HG03432 (cell line): ENCODE data around the gene ANKLE1.
"Not testable (repeated sequence)": the region's sequence is repeated elsewhere in the genome, so short reads cannot be mapped to it uniquely, and the experiment has no call there.

Experiments
- ATAC-seq: cut with Tn5 transposase; IDR thresholded peaks from one replicate; pipeline ENCODE4 v1.9.1; 2021; ENCODE audit warnings: mild to moderate bottlenecking, moderate library complexity; ENCODE audit not compliant: unreplicated experiment

Gene ANKLE1

DNA sequence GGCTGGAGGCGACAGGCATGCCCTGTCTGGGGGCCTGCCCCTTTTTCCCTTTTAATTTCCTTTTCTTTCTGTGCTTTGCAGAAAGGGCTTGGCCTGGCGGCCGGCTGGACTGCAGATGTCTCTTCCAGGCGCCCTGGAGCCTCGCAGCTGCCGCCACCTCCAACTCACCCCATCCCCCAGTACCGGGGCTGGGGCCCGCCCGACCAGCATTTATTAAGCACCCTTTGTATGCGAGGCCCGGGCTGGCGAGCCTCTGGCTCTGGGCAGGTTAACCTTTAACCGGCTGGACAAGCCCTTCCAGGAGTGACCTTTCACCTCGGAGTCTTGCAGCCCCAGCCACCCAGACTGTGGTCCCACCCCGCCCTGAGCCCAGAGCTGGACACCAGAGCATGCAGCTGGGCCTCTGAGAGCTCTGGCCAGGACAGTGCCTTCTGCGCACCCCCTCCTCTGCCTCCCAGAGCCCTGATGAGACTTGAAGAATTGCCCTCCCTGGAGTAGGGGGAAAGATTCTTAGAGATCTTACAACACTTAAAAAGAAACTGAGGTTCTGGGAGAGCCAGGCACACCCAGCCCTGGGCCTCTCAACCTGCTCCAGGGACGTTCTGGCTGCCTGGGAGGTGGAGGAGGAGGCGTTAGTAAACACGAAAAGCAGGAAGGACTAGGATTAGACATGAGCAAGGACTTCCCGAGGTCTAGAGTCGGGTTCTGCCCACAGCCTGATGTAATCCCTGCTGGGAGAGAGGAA, 34.8 kb upstream of the ANKLE1 start:
- ATAC-seq = no peak

DNA sequence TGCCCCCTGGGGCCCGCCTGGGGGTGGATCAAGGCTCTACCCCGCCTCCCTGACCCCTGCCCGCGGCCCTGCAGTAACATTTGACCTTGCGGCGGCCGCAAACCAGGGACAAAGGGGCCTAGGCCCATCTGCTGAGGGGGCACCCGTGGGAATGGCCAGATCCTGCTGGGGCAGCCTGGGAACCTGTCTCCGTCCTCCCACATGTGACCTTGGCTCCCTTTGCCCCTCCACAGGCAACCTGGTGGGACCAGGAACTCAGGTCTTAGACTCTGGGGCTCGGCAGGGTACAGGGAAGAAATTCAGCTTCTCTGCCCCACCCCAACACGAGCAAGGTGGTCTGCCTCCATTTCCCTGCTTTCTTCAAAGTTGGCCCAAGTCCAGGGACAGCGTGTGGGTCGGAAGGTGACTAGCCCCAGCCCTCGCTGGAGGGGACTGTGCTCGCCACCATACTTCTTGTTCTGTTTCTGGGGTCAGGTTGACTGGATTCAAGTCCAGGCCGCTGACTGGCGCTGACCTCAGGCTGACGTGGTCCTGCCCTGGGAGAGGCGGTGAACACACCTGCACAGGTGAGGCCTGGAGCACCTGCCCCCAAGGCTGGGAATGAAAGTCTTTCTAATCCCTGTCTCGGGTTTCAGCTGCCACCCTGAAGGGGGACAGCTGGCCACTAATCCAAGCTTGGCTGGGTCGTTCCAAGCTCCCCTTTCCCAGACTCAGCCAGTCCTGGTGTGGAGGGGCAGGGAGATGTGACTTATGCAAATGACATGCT, 33.5 kb upstream of the ANKLE1 start:
- no peak for ATAC-seq

DNA sequence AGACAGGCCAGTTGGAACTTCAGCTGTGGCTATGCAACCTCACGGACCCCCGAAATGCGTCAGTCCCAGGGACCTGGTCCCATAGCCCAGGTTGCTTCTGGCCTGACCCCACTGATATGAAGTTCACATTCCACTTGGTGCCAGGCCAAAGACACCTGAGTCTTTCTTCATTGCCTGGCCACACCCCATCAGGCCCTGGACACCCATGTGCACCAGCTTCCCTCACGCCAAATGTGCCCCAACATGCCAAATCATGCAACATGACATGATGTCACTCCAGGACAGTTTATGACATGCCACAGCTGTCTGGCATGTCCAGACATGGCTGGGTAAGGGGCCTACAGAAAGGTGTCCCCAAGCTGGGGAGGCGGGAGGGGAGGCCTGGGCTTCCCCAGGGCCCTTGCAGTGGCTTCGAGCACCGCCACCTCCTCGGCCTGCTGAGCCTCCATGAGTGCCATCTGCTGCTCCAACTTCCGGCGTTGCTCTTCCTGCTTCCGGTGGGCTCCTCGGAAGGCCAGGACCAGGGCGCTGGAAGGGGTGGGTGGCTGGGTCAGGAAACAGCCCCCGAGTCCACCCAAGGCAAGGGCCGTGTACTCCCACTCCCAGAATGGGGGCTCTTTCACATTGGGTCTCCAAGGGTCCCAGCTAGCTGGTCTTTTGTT, 31.7 kb upstream of the ANKLE1 start:
- no peak for ATAC-seq

DNA sequence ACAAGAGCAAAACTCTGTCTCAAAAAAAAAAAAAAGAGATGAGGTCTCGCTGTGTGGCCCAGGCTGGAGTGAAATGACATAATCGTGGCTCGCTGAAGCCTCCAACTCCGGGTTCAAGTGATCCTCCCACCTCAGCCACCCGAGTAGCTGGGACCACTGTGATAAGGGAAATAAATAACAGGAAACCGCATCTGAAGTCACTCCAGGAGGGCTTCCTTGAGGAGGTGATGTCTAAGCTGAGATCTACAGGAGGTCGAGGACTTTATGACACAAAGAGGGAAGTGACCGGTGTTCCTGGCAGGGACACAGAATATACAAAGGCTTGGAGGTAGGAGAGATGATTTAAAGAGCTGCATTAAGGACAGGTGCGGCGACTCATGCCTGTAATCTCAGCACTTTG, 27.1 kb upstream of the ANKLE1 start:
- ATAC-seq = no peak

DNA sequence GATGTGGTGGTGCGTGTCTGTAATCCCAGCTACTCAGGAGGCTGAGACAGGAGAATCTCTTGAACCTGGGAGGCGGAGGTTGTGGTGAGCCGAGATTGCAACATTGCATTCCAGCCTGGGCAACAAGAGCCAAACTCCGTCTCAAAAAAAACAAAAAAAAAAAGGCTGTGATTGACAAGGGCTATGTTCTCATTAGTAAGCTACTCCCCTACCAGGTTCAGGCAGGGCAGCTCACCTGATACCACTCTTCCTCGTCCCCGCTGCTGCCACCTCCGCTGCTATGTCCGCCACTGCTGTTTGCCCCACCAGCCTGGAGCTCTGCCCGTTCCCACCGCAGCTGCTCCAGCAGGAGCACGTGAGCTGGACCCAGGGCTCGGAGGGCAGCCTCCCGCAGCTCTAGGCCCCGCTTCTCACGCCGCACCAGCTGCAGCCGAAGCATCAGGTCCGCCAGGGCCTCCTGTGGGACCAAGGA, 26.5 kb upstream of the ANKLE1 start:
- no peak for ATAC-seq

DNA sequence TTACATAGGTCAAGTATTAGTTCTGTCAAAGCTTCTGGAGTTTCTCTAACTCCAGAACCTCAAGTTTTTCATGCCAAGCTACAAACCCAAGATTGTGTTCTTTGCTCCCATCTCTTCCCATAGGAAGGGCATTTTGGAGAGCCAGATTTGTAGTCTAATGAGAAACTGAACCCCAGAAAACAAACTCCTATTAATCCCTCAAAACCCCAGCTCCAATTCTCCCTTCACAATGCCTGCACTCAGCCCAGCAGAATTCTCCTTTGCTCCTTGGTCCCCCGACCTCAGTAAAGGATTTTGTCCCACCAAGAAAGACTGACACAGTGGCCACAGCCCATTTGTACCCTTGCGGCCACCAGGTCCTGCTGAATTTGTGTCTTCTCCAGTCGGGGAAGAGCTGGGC, 25.6 kb upstream of the ANKLE1 start:
- no peak for ATAC-seq

DNA sequence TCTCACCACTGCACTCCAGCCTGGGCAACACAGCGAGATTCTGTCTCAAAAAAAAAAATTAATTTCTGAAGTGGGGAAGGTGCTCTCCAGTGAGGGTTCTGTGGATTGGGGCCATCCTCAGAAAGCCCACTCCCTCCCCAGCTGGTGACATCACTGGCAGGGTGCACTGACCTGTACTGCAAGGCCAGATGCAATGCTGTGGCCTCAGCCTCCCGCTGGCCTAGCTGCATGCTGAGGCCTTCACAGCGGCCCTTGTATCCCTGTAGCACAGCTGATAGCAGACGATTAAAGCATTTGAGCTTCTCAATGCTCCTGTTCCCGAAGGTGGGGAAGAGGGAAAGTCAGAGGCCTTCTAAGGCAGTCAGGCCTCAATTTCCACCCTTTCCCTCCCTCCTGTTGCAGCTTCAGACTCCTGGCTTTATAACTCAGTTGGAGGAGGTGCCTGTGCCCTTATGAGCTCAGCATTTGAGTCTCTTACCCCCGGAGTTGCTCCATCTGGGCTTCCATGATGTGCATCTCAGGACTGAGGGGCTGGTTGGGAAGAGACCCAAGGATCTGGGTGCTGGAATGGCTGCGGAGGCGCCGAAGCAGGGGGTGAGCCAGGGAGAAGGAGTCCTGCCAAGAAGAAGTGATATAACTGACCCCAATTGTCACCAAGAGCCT, 22.5 kb upstream of the ANKLE1 start:
- ATAC-seq = no peak

DNA sequence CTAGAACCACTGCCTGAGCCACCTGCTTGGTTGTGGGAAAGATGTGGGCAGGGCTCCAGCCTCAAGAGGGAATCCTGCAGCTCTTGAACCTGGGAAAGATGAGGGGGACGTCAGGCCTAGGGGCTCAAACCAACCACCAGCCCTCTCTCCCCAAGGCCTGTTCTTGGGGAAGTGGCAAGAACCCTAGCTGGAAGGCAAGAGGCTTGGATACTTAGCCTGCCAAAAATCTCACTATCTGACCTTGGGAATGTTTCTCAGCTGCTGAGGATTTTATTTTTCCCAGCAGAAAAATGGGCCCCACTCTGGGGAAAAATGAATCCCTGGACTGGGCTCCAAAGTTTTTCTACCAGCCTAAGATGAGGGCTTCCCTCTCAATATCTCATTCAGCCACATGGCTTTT, 21.8 kb upstream of the ANKLE1 start:
- ATAC-seq = no peak

DNA sequence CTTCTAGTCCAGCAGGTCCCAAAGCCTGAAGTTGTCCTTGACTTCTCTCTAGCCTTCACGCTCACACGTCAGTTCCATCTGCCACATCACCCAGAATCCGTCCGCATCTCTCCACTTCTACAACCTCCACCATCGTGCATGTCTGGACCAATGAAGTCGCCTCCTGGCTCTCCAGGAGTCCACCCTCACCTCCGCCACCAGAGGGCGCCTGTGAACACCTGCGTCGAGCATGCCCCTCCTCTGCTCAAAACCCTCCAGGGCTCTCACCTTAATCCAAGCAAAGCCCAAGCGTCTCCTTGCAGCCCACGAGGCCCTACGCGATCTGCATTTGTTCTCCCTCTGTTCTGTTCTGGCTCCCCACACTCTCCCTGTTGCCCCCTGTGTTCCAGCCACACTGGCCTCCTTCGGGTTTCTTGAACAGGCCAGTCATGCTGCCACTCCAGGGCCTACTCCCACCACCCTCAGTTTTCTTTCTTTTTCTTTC, 20.8 kb upstream of the ANKLE1 start:
- ATAC-seq = peak; percentile 78

DNA sequence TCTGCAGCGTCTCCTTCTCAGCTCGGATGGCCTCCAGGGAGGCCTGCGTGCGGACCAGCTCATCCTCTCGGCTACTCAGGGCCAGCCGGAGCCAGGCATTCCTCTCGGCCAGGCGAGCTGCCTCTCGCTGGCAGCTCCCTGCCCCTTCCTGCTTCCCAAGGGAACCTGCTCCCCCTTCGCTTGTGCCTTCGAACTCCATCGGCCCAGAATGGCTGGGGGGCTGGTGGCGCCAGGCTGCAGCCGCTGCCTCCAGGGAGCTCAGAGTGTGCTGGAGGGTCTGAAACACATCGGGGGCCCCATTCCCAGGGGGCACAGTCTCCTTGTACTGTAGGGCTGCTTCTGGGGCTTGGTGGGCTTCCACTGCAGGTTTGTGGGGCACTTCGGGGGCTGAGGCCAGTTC, 19.1 kb upstream of the ANKLE1 start:
- ATAC-seq = no peak

DNA sequence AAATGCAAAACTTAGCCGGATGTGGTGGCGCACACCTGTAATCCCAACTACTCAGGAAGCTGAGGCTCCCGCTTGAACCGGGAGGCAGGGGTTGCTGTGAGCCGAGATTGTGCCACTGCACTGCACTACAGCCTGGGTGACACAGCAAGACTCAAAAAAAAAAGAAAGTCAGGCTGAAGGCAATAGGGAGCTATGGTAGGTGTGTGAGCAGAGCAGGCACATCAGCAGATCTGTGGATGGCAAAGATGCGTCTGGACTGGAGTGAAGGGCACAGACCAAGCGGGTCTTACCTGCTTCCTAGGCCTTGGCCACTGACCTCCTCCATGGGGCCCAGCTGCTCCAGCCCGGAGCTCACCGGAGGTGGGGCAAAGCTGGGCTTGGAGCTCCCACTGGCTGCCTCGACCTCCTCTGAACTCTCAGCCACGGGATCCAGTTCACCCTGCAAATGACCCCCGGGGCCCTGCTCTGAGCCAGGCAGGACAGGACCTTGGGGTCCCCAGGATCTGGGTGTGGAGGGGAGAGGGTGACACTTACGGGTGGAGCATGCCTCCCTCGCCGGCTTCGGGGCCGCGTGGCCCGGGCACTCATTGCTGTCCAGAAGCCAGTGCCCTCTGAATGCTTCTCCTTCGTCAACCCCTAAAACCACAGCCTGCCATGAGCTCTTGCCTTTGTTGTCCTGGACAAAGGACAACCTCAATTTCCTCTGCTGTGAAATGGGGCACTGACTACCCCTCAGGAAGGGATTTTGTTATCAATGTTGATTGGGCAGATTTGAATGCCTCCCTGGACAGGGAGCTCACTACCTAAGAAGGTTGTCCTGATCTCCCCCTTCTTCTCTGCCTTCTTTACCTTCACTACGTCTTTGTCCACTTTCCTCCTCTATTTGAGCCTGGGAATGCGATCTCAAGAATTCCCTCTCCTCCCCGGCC, 17.7 kb upstream of the ANKLE1 start:
- ATAC-seq = no peak

DNA sequence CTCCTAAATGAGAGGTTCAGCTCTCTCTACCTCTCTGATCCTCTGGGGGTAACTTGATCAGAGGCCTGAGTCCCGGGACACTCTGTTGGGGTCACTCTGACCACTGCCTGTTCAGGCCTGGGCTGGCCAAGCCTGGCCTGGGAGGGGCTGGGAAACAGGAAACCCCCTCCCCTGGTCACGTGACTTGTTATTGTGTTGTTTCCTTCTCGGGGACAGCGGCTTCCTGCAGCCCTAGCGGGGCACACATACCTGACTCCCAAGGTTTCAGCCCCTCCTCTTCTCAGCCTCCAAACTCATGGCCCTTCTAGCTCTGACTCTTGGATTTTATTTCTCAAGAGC, 17.1 kb upstream of the ANKLE1 start, which contains the start of gene USHBP1:
TSS of gene USHBP1 (minus strand) at position 105 of the 339 bp plus-strand sequence. CDS start 446 bp downstream, outside the sequence.
- ATAC-seq = no peak

DNA sequence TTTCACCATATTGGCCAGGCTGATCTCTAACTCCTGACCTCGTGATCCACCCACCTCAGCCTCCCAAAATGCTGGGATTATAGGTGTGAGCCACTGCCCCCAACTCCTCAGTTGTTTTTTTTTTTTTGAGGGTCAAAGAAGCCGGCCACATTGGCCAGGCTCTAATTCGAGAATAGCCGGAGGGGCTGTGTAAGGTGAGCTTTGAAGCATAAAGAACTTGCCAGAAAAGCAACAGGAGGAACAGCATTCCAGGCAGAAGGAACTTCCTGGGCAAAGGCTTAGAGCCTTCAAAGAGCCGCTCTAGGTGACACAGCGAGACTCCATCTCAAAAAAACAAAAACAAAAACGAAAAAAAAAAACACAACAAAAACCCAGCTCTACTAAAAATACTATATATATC, 15.7 kb upstream of the ANKLE1 start:
- ATAC-seq = no peak

DNA sequence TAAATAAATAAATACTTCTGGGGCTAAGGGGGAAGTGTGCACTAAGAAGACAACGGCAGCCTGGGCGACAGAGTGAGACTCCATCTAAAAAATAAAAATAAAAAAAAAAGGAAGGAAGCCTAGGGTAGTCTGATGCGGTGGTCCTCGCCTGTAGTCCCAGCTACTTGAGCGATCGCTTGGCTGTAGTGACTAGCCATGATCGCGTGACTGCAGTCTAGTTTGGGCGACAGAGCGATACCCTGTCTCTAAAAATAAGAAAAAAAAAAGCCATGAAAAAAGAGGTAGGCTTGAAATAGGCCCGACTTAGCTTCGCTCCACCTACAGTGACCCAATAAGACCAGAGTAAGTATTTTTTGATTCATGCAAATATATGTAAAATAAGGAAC, 15.1 kb upstream of the ANKLE1 start:
- no peak for ATAC-seq

DNA sequence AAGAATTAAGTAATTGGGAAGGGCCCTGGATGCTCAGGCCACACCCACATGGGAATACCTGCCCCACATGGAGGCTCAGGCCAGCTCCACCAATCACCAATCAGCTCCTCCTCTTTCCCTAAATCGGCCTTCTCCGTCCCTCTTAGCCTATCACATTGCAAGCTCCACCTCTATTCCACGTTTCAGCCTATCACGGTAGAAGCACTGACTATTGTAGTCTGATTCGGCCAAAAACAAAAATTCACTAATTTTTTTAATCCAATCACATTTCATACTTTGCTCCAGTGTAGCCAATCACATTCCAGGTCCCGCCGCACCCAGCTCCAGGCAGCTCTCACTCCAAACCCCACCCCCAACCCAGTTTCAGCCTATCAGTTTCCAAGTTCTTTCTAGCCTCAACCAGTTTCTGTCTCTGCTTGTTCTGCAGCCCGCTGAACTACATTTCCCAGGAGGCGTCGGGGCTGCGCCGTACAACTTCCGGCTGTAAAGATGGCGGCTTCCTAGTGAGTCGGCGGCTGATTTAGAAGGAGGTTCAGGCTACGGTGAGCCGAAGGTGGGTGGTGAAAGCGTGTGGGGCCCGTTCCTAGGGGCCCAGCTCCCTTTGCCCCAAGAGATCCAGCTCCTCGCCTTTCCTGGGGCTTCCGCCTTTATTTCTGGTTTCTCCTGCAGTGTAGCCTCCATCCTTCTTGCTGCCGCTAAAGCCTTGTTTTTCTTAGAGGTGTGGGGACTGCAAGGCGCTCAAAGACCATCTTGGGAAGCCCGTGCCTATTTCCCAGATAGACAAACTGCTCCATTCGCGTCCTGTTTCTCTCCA, 14.5 kb upstream of the ANKLE1 start, which contains the start of gene BABAM1:
TSS of gene BABAM1 (plus strand) at position 469 of the 814 bp plus-strand sequence. CDS start 1,364 bp downstream, outside the sequence.
- peak; percentile 92 for ATAC-seq

DNA sequence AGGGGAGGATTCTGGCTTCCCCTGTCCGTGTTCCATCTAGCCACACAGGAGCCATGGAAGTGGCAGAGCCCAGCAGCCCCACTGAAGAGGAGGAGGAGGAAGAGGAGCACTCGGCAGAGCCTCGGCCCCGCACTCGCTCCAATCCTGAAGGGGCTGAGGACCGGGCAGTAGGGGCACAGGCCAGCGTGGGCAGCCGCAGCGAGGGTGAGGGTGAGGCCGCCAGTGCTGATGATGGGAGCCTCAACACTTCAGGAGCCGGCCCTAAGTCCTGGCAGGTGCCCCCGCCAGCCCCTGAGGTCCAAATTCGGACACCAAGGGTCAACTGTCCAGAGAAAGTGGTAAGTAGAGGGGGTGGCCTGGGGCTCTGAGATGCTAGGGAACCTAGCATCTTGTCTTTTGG, 12.9 kb upstream of the ANKLE1 start:
- ATAC-seq = no peak

DNA sequence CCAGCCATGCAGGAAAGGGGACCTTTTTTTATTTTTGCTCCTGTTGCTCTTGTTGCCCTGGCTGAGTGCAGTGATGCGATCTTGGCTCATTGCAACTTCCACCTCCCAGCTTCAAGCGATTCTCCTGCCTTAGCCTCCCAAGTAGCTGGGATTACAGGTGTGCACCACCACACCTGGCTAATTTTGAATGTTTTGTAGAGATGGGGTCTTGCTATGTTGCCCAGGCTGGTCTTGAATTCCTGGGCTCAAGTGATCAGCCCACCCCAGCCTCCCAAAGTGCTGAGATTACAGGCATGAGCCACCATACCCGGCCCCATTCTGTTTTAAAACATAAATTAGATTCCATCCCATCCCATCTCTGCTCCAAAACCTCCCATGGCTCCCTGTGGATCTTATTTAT, 6.8 kb upstream of the ANKLE1 start:
- ATAC-seq = not testable (repeated sequence)

DNA sequence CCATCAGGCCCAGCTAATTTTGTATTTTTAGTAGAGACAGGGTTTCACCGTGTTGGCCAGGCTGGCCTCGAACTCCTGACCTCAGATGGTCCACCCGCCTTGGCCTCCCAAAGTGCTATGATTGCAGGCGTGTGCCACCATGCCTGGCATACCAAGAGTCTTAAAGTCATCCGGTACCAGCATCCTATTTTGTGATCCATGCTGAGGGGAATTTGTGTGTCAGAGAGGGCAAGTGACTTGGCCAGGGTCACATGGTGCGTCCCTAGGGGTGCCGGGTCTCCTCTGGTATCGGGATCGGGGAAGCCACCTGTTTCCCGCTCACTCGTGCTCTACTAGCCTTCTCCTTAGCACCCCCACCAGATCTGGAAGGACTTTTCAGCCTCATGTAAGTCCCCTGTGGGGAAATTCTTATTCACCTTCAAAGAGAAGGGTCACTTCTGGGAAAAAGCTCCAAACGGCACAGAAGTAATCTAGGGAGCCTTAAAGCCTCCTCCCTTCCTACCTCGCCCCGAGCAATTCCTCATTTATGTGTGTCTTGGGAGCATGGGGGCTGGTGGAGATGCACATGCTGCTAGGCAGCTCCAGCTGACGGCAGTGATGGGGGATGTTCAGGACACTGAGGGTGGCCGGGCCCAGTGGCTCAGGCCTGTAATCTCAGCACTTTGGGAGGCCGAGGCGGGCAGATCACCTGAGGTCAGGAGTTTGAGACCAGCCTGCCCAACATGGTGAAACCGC, 6.1 kb upstream of the ANKLE1 start:
- no peak for ATAC-seq
